Left renal pelvis (tissue), 4 donors: Measurements from ENCODE around the gene GOLGA6D. TPM values are rescaled to one million over a fixed set of nuclear protein-coding genes. Genes with fewer than 3 reads are reported as not detected.
"Not testable (repeated sequence)": the region's sequence is repeated elsewhere in the genome, so short reads cannot be mapped to it uniquely, and the experiment has no call there.

Source experiments
- DNase-seq, 4 donors: peaks; one replicate each; pipeline ENCODE4 v3.0.0-alpha.2; 2013; ENCODE audit warnings: low read depth in 4 of 4, low spot score in 3 of 4
- polyA plus RNA-seq, 4 donors: library from polyadenylated mRNA; unstranded; fragments of 120-200 nt; gene quantifications; one replicate each; pipeline ENCODE4 v1.2.1, GENCODE V29; 2013; ENCODE audit not compliant: insufficient read length in 4 of 4

The GOLGA6D gene, protein sequence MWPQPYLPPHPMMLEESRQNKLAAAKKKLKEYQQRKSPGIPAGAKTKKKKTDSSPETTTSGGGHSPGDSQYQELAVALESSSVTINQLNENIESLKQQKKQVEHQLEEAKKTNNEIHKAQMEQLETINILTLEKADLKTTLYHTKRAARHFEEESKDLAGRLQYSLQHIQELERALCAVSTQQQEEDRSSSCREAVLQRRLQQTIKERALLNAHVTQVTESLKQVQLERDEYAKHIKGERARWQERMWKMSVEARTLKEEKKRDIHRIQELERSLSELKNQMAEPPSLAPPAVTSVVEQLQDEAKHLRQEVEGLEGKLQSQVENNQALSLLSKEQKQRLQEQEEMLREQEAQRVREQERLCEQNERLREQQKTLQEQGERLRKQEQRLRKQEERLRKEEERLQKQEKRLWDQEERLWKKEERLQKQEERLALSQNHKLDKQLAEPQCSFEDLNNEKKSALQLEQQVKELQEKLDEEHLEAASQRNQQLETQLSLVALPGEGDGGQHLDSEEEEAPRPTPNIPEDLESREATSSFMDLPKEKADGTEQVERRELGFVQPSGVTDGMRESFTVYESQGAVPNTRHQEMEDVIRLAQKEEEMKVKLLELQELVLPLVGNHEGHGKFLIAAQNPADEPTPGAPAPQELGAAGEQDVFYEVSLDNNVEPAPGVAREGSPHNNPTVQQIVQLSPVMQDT
- polyA plus RNA-seq, result under 1 TPM in 3 of 4 donors, not detected in 1; 0.21 to 0.32 (median 0.26) TPM

DNA sequence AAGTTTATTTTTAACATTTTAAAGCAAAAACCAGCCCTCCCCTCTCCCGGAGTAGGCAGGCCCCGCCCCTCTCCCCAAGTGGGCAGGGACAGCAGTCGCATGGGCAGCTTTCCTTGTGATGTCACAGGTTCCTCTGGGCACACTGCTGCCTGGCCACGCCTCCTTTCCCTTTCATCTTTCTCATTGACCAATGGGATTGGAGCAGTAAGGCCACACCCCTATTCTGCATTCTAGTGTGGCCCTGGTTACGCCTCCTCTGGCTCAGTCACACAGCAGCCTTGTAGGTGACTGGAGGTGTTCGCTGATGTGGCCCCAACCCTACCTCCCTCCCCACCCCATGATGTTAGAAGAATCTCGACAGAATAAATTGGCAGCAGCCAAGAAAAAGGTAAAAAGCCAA is at the start of gene GOLGA6D:
GOLGA6D (plus strand) TSS at position 264 of the 400 bp plus-strand sequence; CDS start at position 305, 41 bp downstream.
- not testable (repeated sequence) for DNase-seq

GRCh38 chr15:75233504-75234190 is 49.0 kb upstream of the GOLGA6D start:
- no peak for DNase-seq

GRCh38 chr15:75234191-75234810 is 48.3 kb upstream of the GOLGA6D start:
- no peak for DNase-seq

DNA sequence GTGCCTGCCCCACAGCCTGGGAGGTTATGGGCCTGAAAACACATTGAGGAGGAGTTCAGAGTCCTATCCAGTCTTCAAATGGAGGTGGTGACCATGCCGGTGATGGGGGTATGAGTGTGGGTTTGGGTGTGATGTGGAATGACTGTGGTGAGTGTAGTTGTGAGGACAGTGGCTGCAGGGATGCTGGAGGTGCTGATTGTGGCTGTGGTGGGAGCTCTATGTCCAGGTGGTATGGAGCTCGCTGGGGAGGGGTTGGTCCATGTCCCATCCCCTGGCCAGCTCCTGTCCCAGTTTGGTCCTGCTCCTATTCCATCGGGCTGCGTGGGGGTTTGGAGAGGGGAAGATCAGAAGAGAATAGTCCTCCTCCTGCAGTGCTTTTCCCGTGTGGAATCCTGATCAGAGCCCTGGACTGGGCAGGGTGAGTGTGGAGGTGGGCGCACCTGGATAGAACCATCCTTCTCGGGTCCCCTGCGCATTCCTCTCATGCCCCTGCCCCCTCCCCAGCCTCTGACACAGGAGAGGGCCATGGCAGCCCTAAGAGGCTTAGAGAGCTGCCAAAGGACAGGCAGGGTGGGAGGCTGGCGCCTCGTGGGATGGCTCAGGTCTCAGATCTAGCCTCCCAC is 47.5 kb upstream of the GOLGA6D start:
- DNase-seq, result no peak

- no peak for DNase-seq
These were observed 46.6 kb upstream of the GOLGA6D start for GRCh38 chr15:75235760-75236729.

DNA sequence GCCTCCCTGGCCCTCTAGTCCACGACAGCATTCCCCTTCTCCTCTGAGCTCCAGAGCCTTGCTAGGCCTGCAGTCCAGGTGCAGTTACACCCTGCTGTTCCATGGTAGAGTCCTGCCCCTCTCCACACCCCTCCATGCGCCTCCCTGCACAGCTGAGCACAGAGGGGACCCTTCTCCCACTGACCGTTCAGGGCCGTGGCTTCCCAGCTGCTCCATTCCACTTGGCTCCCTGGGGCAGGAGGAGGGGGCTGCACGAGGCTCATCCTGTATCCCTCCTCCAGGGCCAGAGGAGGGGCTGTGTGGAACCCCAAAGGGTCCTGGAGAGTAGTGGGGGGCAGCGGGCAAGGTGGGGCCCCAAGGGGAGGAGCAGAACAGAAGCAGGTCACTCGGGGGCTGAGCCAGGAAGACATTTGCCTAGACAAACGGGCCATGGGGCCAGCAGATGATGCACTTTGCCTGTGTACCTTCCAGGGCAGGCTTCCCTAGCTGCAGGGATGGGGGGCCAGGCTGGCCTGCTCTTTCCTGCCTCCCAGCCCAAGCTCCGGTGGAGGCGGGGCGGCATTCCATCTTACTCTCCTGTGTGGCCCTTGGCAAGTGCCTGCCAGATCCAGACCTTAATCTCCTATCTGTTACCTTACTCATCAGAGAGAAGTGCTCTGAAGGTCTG is 45.2 kb upstream of the GOLGA6D start:
- no peak for DNase-seq

DNA sequence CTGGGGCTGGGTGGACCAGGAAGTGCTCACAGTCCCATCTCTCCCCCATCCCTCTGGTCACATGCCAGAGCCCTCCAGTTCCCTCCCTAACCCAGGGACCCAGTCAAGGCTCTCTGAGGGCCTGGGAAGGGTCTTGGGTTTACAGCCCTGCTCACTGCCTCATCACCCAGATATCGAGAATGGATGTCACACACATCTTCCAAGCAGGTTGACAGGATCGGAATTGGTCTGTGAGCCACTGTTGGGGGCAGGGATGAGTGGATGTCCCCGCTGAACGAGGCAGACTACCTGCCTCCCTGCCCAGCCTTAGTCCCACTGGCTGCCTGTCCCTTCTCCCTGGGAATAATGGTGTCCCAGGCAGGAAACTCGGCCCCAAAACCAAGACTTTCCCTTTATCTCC is 44.5 kb upstream of the GOLGA6D start:
- no peak for DNase-seq

DNA sequence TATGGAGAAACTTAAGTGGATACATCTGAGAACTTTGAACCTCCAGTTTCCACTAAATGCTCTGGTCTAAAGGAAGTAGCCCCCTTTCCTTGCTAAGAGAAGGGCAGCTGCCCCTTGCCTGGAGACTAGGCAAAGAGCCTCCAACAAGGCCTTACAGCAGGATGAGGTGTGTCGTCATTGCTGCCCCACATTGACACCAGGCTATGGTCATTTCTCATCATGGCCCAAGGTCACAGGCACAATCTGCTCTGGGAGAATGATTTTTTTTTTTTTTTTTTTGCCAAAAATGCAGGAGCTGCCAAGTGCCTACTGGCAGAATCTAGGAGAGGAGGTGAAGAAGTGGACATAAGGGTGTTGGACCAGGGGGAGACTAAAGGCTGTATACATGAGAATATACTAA is 36.9 kb upstream of the GOLGA6D start:
- DNase-seq, result not testable (repeated sequence)

GRCh38 chr15:75248991-75249390 is 33.6 kb upstream of the GOLGA6D start:
- DNase-seq, result not testable (repeated sequence)

GRCh38 chr15:75249726-75250125 is 32.9 kb upstream of the GOLGA6D start:
- no peak for DNase-seq

DNA sequence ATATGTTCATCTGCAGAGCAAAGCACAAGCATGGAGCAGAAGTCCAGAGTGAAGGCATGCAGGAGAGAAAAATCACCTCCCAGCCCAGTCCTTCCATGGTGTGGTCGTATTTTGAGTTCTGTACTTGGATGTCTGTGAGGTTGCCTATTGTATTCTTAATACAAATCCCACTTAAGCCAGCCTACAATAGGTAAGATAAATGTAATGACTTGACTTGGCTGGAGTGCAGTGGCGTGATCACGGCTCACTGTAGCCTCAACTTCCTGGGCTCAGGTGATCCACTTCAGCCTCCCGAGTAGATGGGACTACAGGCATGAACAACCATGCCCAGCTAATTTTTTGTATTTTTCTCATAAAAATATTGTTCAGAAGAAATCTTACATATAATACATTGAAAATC is 31.3 kb upstream of the GOLGA6D start:
- not testable (repeated sequence) for DNase-seq

DNA sequence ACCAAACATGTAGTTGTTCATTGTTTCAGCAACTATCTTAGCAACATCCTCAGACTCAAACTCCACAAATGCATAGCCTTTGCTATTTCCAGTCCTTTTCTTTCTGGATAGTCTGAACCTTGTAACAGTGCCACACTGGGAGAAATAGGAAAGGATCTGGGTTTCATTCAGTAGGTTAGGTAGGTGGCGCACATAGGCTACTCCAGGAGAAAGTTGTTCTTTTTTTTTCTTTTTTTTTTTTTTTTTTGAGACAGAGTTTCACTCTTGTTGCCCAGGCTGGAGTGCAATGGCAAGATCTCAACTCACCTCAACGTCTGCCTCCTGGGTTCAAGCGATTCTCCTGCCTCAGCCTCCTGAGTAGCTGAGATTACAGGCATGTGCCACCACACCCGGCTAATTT is 30.4 kb upstream of the GOLGA6D start:
- not testable (repeated sequence) for DNase-seq

GRCh38 chr15:75258034-75258433 is 24.6 kb upstream of the GOLGA6D start, which contains the start of gene GOLGA6C:
Gene GOLGA6C, plus strand, starts transcription at chr15:75258334. Its CDS starts 265 bp downstream, at chr15:75258599.
- not testable (repeated sequence) for DNase-seq

- not testable (repeated sequence) for DNase-seq
These were observed 23.9 kb upstream of the GOLGA6D start for GRCh38 chr15:75258620-75259343.

- not testable (repeated sequence) for DNase-seq
These were observed 22.8 kb upstream of the GOLGA6D start for GRCh38 chr15:75259873-75260272.

GRCh38 chr15:75273751-75274359 is 8.8 kb upstream of the GOLGA6D start:
- not testable (repeated sequence) for DNase-seq

DNA sequence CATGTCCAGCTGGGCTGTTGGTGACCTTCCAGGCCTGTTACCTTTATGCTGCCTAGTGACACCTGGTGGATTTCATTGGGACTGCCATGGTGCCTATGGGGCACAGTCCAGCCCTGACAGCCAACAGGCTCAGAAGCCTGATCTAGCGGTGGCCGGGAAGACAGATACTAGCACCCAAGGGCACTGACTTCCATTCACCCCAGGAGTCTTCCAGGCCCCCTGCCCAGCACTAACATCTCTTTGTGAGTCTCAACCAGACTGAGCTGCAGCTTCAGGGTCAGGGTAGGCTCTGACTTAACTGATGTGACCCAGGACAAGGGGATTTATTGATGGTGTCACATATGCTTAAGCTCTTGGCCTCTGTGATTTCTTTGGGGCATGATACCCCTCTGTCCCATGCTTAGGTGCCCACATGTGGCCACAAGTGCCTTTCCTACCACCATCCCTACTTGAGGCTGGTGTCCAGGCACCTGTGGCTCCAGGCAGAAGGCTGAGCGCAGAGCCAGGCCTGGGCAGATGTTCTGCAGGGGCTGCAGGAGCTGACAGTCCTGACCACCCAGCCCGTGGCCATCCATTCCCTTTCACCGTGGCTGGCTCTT is 8.0 kb upstream of the GOLGA6D start:
- DNase-seq, result not testable (repeated sequence)
